ENCODE results near the gene CCDC3.

- TF ChIP-seq CTCF (IDR thresholded peaks at IDR 0.05; ENCODE audit: poor library complexity, severe bottlenecking) (no peak), EP300 (conservative IDR thresholded peaks at IDR 0.05; ENCODE audit: poor library complexity, severe bottlenecking) (no peak), POLR2AphosphoS5 (IDR thresholded peaks at IDR 0.05) (no peak), SMC3 (conservative IDR thresholded peaks at IDR 0.05; ENCODE audit: poor library complexity) (no peak), EZH2 (IDR thresholded peaks at IDR 0.05; ENCODE audit: borderline replicate concordance, insufficient read depth, low read length, poor library complexity, severe bottlenecking) (no peak)
These were observed 152.9 kb downstream of the CCDC3 start for GRCh38 chr10:12848439-12849173.

Measured in neural cell (in vitro differentiated cells).